NT2/D1 (cell line): ENCODE data around the gene UQCR10.

Experiments
- DNase-seq: peaks from one replicate; pipeline ENCODE4 v3.0.0-alpha.2; 2011; ENCODE audit warnings: low read depth, low spot score
- H3K27me3 ChIP-seq: 2 replicates; pipeline ENCODE4 v1.6.0; 2011; ENCODE audit warnings: mild to moderate bottlenecking; ENCODE audit not compliant: insufficient read length, insufficient read depth
- H3K36me3 ChIP-seq: 2 replicates; pipeline ENCODE4 v1.6.1; 2011; ENCODE audit warnings: mild to moderate bottlenecking, low read length, mixed read lengths; ENCODE audit not compliant: insufficient read depth, insufficient read length
- H3K4me1 ChIP-seq: 2 replicates; pipeline ENCODE4 v1.5.1; 2011; ENCODE audit not compliant: insufficient read depth, insufficient read length
- H3K4me3 ChIP-seq: 2 replicates; pipeline ENCODE4 v1.5.1; 2011; ENCODE audit warnings: low read depth; ENCODE audit not compliant: insufficient read length
- H3K9ac ChIP-seq: 2 replicates; pipeline ENCODE4 v1.6.0; 2011; ENCODE audit warnings: low read depth; ENCODE audit not compliant: insufficient read length
- H3K9me3 ChIP-seq: 2 replicates; pipeline ENCODE4 v1.5.1; 2011; ENCODE audit warnings: mild to moderate bottlenecking, low read length; ENCODE audit not compliant: insufficient read depth
- SUZ12 ChIP-seq: IDR thresholded peaks from 2 replicates; pipeline ENCODE4 v1.6.1; 2011; ENCODE audit not compliant: insufficient read length, insufficient read depth; ENCODE audit errors: extremely low read depth
- YY1 ChIP-seq: IDR thresholded peaks from 2 replicates; pipeline ENCODE4 v1.6.1; 2011; ENCODE audit not compliant: insufficient read length, insufficient read depth
- ZNF274 ChIP-seq: IDR thresholded peaks from 2 replicates; pipeline ENCODE4 v1.6.1; 2011; ENCODE audit warnings: mild to moderate bottlenecking, low read depth, low read length

The UQCR10 gene

GRCh38 chr22:29766632-29767170 is 468 bp upstream of the UQCR10 start, which contains the start of gene ZMAT5:
Gene ZMAT5, minus strand, starts transcription at chr22:29767007. Its CDS starts 18,463 bp downstream, at chr22:29748544.
- peak within 1 kb of the TSS; percentile 99 for H3K4me3 ChIP-seq
- H3K9me3 ChIP-seq: no peaks in the 10 kb centered on the region
- TF ChIP-seq ZNF274 (no peak), YY1 (no peak), SUZ12 (no peak)
- no peaks in the 10 kb centered on the region for H3K27me3 ChIP-seq
- H3K4me1 ChIP-seq: no peaks in the 10 kb centered on the region
- H3K36me3 ChIP-seq: peaks cover 32% of the 10 kb centered on the region
- DNase-seq: peak; percentile 90
- H3K9ac ChIP-seq: peak within 1 kb of the TSS; percentile 100

DNA sequence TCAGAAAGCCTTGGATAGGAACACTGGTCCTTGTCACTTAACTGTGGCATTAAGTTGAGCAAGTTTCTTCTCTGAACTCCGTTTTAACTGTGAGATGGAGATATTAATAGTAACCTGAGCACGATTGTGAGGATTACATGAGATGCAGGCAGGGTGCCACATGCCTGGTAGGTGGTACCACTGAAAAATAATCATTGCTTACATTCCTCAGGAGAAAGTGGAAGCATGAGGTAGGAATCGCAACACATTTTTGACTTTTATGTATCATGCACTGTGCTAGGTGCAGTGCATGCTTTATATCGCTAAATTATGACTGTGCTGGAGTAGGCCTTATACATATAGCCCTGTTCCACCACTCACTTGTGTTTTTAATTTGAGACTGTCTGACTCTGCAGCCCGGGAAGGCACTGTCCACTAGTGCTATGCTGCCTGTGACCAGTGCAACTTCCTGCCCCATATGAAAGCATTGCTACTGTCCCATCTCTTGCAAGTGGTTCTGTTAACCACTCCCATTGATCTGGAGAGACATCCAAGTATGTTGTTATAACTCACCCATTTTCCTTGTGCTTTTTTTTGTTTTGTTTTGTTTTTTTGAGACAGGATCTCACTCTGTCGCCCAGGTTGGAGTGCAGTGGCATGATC is 1.0 kb downstream of the UQCR10 start:
- H3K9ac ChIP-seq: peak overlapping the region; percentile 100
- no peaks in the 10 kb centered on the region for H3K27me3 ChIP-seq
- TF ChIP-seq YY1 (no peak), ZNF274 (no peak), SUZ12 (no peak)

GRCh38 chr22:29769723-29770321 is 2.7 kb downstream of the UQCR10 start:
- Histone ChIP-seq H3K9me3 (no peaks in the 10 kb centered on the region), H3K36me3 (peaks cover 32% of the 10 kb centered on the region), H3K9ac (no peak overlapping the region), H3K4me1 (no peaks in the 10 kb centered on the region), H3K27me3 (no peaks in the 10 kb centered on the region), H3K4me3 (no peak overlapping the region)
- no peak for TF ChIP-seq SUZ12
- TF ChIP-seq YY1: no peak
- TF ChIP-seq ZNF274: no peak
- no peak for DNase-seq

More for the DNA sequence above, 1.0 kb downstream of the UQCR10 start:
- Histone ChIP-seq H3K9me3 (no peaks in the 10 kb centered on the region), H3K4me3 (peak overlapping the region; percentile 99), H3K36me3 (peaks cover 32% of the 10 kb centered on the region), H3K4me1 (no peaks in the 10 kb centered on the region)
- DNase-seq: no peak

DNA sequence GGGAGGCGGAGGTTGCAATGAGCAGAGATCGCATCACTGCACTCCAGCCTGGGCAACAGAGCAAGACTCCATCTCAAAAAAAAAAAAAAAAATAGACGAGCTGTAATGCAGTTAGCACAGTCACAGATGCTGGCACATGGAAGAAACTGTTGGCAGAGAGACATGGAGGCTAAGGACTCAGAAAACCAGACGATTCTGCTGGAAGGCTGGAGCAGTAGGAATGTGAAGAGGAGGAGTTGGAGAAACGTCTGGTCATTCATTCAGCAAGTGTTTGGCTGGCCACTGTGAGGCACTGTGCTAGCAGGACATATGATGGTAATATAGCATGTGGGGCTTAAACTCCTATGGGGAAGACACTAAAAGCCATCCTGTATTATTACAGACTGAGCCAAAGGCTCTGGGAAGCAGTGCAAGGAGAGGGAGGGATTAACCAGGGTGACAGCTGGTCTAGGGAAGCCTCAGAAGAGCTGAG is 5.0 kb downstream of the UQCR10 start:
- TF ChIP-seq ZNF274: no peak
- no peak for TF ChIP-seq SUZ12
- TF ChIP-seq YY1: no peak
- H3K4me1 ChIP-seq: no peaks in the 10 kb centered on the region

GRCh38 chr22:29773233-29773632 is 6.1 kb downstream of the UQCR10 start:
- no peak for DNase-seq
- no peak overlapping the region for H3K9ac ChIP-seq
- H3K27me3 ChIP-seq: no peaks in the 10 kb centered on the region
- no peak overlapping the region for H3K4me3 ChIP-seq
- H3K36me3 ChIP-seq: peaks cover 28% of the 10 kb centered on the region
- no peak for TF ChIP-seq YY1
- no peak for TF ChIP-seq SUZ12
- no peak for TF ChIP-seq ZNF274
- H3K4me1 ChIP-seq: no peaks in the 10 kb centered on the region
- no peaks in the 10 kb centered on the region for H3K9me3 ChIP-seq

More for the DNA sequence above, 5.0 kb downstream of the UQCR10 start:
- DNase-seq: no peak
- Histone ChIP-seq H3K36me3 (peaks cover 32% of the 10 kb centered on the region), H3K9ac (no peak overlapping the region), H3K4me3 (no peak overlapping the region), H3K27me3 (no peaks in the 10 kb centered on the region), H3K9me3 (no peaks in the 10 kb centered on the region)

DNA sequence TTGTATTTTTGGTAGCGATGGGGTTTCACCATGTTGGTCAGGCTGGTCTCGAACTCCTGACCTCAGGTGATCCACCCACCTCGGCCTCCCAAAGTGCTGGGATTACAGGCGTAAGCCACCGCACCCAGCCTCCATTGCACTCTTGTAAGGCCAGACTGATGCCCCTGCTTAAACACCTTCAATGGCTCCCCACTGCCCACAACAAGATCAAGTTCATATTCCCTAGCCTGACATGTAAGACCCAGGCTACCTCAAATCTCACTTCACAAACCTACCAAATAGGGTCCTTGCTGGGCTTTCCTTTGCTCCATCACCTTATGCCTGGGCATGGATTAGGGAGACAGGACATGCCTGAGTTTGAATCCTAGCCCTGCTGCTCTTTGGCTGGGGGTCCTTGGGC is 13.1 kb downstream of the UQCR10 start:
- Histone ChIP-seq H3K36me3 (no peaks in the 10 kb centered on the region), H3K9ac (no peak overlapping the region), H3K4me3 (no peak overlapping the region), H3K4me1 (peaks cover 12% of the 10 kb centered on the region), H3K27me3 (no peaks in the 10 kb centered on the region), H3K9me3 (no peaks in the 10 kb centered on the region)
- TF ChIP-seq YY1: no peak
- DNase-seq: no peak

DNA sequence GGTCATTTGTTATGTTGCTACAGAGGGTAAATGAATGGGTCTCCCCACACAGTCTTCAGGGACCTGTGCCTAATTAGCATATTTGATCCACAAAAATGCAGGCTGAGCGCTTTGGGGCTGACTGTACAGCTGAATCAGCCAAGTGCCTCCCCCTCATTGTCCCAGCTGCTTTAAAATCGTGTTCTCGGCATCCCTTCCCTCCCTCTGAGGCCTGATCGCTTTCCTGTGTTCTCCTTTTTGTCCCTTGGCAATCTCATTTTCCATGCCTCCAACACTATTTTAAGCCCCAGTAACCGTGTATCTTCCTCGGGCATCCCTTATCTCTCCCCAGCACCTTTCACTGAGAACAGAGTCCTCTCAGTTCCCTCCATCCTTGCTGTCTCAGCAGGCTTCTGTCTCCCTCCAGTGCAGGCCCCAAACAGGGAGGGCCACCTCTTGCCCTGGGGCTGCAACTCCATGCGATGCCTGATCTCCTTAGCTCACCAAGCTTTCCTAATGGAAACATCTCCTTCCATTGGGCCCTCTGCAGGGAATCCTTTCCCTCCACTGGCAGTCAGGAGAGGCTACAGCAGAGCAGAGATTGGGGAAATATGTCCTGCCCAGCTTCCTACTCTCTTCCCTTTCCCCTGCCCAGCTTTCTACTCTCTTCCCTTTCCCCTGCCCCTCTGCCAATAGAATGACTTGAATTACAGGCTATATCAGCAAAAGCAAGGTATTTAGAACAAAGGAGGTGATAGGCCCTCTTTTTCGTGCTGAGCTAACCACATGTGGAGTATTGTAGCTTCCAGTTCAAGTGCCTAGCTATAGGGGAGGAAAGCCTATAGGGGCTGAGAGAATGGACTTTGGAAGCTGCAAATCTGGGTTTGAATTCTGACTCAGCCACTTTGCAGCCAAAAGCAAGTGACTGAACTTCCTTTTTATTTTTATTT is 13.8 kb downstream of the UQCR10 start:
- Histone ChIP-seq H3K4me1 (peaks cover 12% of the 10 kb centered on the region), H3K9ac (peak overlapping the region; percentile 36), H3K9me3 (no peaks in the 10 kb centered on the region), H3K36me3 (peaks cover under 1% of the 10 kb centered on the region), H3K27me3 (no peaks in the 10 kb centered on the region), H3K4me3 (no peak overlapping the region)
- TF ChIP-seq ZNF274 (no peak), SUZ12 (no peak)
- no peak for DNase-seq
